Suprapubic skin (tissue), 4 donors: ENCODE results near the gene C1QTNF6. TPM values are rescaled to one million over a fixed set of nuclear protein-coding genes. Genes with fewer than 3 reads are reported as not detected.
"Not testable (repeated sequence)": the region's sequence is repeated elsewhere in the genome, so short reads cannot be mapped to it uniquely, and the experiment has no call there.

ENCODE experiments used
- DNase-seq, 2 donors: peaks; one replicate each; pipeline ENCODE4 v3.0.0-alpha.2; 2019; ENCODE audit warnings: low spot score in 2 of 2
- H3K27ac ChIP-seq: fragments of 200-600 bp; sonication (generic); one replicate; pipeline ENCODE4 v1.5.1; 2019
- H3K27me3 ChIP-seq: fragments of 200-600 bp; sonication (generic); one replicate; pipeline ENCODE4 v1.5.1; 2019
- H3K36me3 ChIP-seq: fragments of 200-600 bp; sonication (generic); one replicate; pipeline ENCODE4 v1.5.1; 2019
- H3K4me1 ChIP-seq: fragments of 200-600 bp; sonication (generic); one replicate; pipeline ENCODE4 v1.5.1; 2019
- H3K4me3 ChIP-seq: fragments of 200-600 bp; sonication (generic); one replicate; pipeline ENCODE4 v1.5.1; 2019; ENCODE audit warnings: mild to moderate bottlenecking
- H3K9me3 ChIP-seq: fragments of 200-600 bp; sonication (generic); one replicate; pipeline ENCODE4 v1.5.1; 2019
- CTCF ChIP-seq, 2 donors: fragments of 200-600 bp in 1 of 2; fragments of 450-650 bp in 1 of 2; sonication (generic) in 1 of 2; IDR thresholded peaks; one replicate each; pipeline ENCODE4 v1.5.1; 2016 to 2019; ENCODE audit warnings: antibody characterized with exemption in 2 of 2, mild to moderate bottlenecking in 1 of 2, moderate library complexity in 1 of 2
- EP300 ChIP-seq: sonication (generic); formaldehyde crosslinking; IDR thresholded peaks from one replicate; pipeline ENCODE4 v1.6.1; 2017; ENCODE audit warnings: antibody characterized with exemption
- POLR2A ChIP-seq, 2 donors: fragments of 450-650 bp; IDR thresholded peaks; one replicate each; pipeline ENCODE4 v1.6.1; 2017; ENCODE audit warnings: antibody characterized with exemption in 2 of 2, mild to moderate bottlenecking in 2 of 2, moderate library complexity in 2 of 2
- POLR2AphosphoS5 ChIP-seq, 3 donors: sonication (generic); formaldehyde crosslinking; IDR thresholded peaks; one replicate each; pipeline ENCODE4 v1.6.1; 2017; ENCODE audit warnings: antibody characterized with exemption in 3 of 3
- WGBS: methylation state at CpG from one replicate; pipeline ENCODE4 v1.1.5; 2018; 5-methylcytosine and 5-hydroxymethylcytosine counted together
- total RNA-seq, 4 donors: library from RNA; depleted of rRNA; stranded (reverse); fragments of >200 nt; gene quantifications; one replicate each; pipeline ENCODE4 v1.1.0, GENCODE V29; 2016

C1QTNF6 gene
- total RNA-seq, result 1 to 10 TPM; 1.2 to 8.4 (median 2.7) TPM

GRCh38 chr22:37187891-37188761 is at the start of gene C1QTNF6:
TSS of gene C1QTNF6 (minus strand) at chr22:37188247. CDS start at chr22:37188213, 34 bp downstream.
- peak within 1 kb of the TSS; percentile 42 for H3K4me3 ChIP-seq
- H3K4me1 ChIP-seq, result peaks cover 43% of the 10 kb centered on the region
- H3K9me3 ChIP-seq, result no peaks in the 10 kb centered on the region
- WGBS, result 31% methylated on average over 13 of the region's 17 CpGs
- no peaks in the 10 kb centered on the region for H3K27me3 ChIP-seq
- H3K27ac ChIP-seq, result peak within 1 kb of the TSS; percentile 83
- H3K36me3 ChIP-seq, result no peaks in the 10 kb centered on the region
- TF ChIP-seq POLR2A (IDR thresholded peaks at IDR 0.05) (no peak), CTCF (IDR thresholded peaks at IDR 0.05) (no peak), POLR2AphosphoS5 (IDR thresholded peaks at IDR 0.05) (no peak), EP300 (no peak)
- peak in 1 of 2 donors; percentile 68 for DNase-seq

- TF ChIP-seq EP300 (no peak), CTCF (IDR thresholded peaks at IDR 0.05) (no peak), POLR2AphosphoS5 (IDR thresholded peaks at IDR 0.05) (no peak), POLR2A (IDR thresholded peaks at IDR 0.05) (no peak)
- no peak for DNase-seq
- H3K27me3 ChIP-seq, result peaks cover 64% of the 10 kb centered on the region
- 87% methylated on average over 3 of the region's 3 CpGs for WGBS
- no peaks in the 10 kb centered on the region for H3K36me3 ChIP-seq
- no peaks in the 10 kb centered on the region for H3K9me3 ChIP-seq
- H3K27ac ChIP-seq, result no peak overlapping the region
- no peaks in the 10 kb centered on the region for H3K4me1 ChIP-seq
- H3K4me3 ChIP-seq, result no peak overlapping the region
Measured at GRCh38 chr22:37235897-37236607, 48.0 kb upstream of the C1QTNF6 start.

GRCh38 chr22:37234736-37235711 is 47.0 kb upstream of the C1QTNF6 start:
- no peak overlapping the region for H3K27ac ChIP-seq
- H3K4me1 ChIP-seq, result peaks cover 3% of the 10 kb centered on the region
- H3K9me3 ChIP-seq, result no peaks in the 10 kb centered on the region
- H3K4me3 ChIP-seq, result no peak overlapping the region
- H3K27me3 ChIP-seq, result peaks cover 57% of the 10 kb centered on the region
- TF ChIP-seq POLR2AphosphoS5 (IDR thresholded peaks at IDR 0.05), result no peak
- no peak for TF ChIP-seq CTCF (IDR thresholded peaks at IDR 0.05)
- TF ChIP-seq EP300, result no peak
- TF ChIP-seq POLR2A (IDR thresholded peaks at IDR 0.05), result no peak
- no peak for DNase-seq
- H3K36me3 ChIP-seq, result no peaks in the 10 kb centered on the region
- 76% methylated on average over 16 of the region's 16 CpGs for WGBS

- Histone ChIP-seq H3K4me1 (peaks cover 13% of the 10 kb centered on the region), H3K4me3 (no peak overlapping the region), H3K36me3 (no peaks in the 10 kb centered on the region), H3K27me3 (peaks cover 52% of the 10 kb centered on the region), H3K9me3 (no peaks in the 10 kb centered on the region), H3K27ac (no peak overlapping the region)
- WGBS, result 55% methylated on average over 15 of the region's 27 CpGs
- DNase-seq, result no peak
- no peak for TF ChIP-seq POLR2A (IDR thresholded peaks at IDR 0.05)
Measured at GRCh38 chr22:37233751-37234631, 45.9 kb upstream of the C1QTNF6 start.

DNA sequence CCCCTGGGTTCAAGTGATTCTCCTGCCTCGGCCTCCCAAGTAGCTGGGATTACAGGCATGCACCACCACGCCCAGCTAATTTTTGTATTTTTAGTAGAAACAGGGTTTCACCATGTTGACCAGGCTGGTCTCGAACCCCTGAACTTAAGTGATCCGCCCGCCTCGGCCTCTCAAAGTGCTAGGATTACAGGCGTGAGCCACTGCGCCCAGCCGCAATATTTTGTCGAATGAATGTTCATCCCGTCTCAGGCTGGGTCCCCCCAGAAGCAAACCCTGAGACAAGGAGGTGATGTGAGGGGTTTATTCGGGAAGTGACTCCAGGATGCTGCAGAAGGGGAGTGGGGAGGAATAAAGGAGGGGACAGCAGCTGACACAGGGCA is 45.3 kb upstream of the C1QTNF6 start:
- 91% methylated on average over 12 of the region's 12 CpGs for WGBS
- Histone ChIP-seq H3K27me3 (peaks cover 48% of the 10 kb centered on the region), H3K4me1 (peaks cover 18% of the 10 kb centered on the region)
- not testable (repeated sequence) for H3K36me3 ChIP-seq, DNase-seq, H3K27ac ChIP-seq, H3K9me3 ChIP-seq, H3K4me3 ChIP-seq
